ENCODE measurements around the gene IGSF10.

IGSF10 gene

DNA sequence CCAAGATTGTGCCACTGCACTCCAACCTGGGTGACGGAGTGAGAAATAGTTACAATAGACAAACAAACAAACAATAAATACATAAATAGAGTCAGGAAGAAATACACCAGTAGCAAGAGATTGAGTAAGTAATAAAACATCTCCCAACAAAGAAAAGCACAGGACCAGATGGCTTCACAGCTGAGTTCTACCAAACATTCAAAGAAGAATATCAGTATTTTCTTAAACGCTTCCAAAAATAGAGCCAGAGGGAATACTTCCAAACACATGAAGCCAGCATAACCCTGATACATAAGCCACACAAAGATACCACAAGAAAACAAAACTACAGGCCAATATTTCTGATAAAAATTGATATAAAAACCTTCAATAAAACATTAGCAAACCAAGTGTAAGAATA is 30.7 kb upstream of the IGSF10 start:
- TF ChIP-seq, protein P1, sequence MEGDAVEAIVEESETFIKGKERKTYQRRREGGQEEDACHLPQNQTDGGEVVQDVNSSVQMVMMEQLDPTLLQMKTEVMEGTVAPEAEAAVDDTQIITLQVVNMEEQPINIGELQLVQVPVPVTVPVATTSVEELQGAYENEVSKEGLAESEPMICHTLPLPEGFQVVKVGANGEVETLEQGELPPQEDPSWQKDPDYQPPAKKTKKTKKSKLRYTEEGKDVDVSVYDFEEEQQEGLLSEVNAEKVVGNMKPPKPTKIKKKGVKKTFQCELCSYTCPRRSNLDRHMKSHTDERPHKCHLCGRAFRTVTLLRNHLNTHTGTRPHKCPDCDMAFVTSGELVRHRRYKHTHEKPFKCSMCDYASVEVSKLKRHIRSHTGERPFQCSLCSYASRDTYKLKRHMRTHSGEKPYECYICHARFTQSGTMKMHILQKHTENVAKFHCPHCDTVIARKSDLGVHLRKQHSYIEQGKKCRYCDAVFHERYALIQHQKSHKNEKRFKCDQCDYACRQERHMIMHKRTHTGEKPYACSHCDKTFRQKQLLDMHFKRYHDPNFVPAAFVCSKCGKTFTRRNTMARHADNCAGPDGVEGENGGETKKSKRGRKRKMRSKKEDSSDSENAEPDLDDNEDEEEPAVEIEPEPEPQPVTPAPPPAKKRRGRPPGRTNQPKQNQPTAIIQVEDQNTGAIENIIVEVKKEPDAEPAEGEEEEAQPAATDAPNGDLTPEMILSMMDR (IDR thresholded peaks at IDR 0.05): no peak

DNA sequence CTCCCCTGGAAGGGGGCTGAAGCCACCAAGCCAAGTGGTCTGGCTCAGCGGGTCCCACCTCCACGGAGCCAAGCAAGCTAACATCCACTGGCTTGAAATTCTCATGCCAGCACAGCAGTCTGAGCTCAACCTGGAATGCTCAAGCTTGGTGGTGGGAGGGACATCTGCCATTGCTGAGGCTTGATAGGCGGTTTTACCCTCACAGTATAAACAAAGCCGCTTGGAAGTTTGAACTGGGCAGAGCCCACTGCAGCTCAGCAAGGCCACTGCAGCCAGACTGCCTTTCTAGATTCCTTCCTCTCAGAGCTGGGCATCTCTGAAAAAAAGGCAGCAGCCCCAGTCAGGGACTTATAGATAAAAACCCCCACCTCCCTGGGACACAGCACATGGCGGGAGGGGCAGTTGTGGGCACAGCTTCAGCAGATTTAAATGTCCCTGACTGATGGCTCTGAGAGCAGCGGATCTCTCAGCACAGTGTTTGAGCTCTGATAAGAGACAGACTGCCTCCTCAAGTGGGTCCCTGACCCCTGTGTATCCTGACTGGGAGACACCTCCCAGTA is 23.2 kb upstream of the IGSF10 start:
- TF ChIP-seq, protein P1 (IDR thresholded peaks at IDR 0.05): no peak

DNA sequence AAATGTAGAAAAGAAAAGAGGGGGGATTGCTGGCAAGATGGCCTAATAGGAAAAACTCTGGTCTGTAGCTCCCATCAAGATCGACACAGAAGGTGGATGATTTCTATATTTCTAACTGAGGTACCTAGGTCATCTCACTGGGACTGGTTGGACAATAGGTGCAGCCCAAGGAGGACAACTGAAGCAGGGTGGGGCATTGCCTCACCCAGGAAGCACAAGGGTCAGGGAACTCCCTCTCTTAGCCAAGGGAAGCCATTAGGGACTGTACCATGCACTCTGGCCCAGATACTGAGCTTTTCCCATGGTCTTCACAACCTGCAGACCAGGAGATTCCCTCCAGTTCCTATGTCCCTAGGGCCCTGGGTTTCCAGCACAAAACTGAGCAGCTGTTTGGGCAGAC is 22.6 kb upstream of the IGSF10 start:
- TF ChIP-seq, protein P1 (IDR thresholded peaks at IDR 0.05): no peak

DNA sequence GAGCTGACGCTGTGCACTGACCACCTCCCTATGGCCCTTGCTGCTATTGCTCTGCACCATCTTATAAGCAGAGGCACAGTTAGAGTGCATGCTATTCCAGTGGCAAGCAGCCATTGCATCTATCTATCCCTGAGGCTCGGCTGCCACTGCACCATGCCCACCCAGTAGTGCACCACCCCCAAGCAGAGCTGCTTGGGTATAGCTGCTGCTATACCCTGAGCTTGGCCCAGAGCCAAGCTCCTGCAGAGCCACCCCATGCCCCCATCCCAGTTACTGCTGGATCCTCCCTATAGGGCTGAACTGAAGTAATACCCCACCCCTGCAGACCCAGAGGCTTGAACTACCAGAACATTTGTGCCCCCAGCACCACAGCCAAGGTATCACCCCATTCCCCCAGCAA is 19.6 kb upstream of the IGSF10 start:
- TF ChIP-seq, protein P1 (IDR thresholded peaks at IDR 0.05): no peak

DNA sequence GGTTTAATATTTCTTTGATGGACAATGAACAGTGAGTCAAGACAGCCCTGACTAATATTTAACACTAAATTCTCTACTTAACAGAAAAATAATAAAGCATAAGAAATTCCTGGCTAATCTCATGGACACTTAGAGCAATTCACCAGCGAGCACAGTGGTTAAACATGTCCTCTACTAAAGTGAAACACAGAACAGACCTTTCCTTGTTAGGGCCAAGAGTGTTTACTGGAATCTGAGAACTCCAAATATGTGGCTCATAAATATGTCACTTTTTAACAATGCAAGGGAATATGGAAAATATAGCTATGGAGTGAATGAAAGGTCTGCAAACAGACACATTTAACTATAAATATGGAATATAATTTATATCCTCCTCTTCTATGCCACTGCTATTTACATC is 18.6 kb upstream of the IGSF10 start:
- TF ChIP-seq, protein P1 (IDR thresholded peaks at IDR 0.05): no peak

DNA sequence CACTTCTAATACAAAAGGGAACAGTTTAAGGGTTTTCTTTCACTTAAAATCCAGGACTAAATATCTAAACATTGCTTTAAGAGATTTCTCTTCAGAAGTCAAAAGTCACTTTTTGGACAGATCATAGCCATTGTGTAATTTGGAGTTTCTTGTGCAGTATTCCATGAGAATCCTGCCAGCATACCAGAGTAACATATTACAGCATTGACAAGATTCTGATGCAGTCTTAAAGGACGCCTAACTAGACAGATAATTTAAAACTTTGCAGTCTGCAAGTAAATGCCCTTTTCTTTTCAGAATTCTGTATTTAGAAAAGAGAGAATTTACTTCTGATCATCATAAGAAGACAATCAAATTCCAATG is 17.5 kb upstream of the IGSF10 start:
- TF ChIP-seq, protein P1 (IDR thresholded peaks at IDR 0.05): no peak

DNA sequence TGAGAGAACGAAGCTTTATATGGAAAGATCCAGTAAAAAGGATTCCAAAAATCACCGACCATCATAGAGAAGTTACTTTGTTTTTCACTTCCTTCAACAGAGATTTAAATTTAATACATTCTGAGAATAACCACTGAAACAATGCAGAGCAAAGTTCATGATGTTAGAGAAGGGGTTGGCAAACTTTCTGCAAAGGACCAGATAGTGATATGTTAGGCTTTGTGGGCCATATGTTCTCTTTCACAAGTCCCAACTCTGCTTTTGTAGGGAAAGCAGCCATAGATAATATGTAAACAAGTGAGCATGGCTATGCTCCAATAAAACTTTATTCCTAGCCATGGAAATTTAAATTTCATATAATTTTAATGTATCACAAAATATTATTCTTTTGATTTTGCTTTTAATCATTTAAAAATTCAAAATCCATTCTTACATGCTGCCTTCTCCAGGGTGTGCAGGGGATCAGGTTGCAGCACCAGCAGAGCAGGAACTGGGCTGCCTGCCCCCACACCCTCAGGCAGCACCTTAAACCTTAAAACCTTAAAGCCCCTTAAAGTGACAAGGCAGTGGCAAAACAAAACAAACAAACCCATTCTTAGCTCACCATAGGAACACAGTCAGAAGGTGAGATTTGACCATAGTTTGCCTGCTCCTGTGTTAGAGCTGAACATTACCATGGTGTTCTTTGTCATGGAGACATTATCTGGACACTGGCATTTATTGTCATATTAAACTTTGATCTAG is 16.9 kb upstream of the IGSF10 start:
- TF ChIP-seq, protein P1 (IDR thresholded peaks at IDR 0.05): no peak
